Stimulated activated CD4-positive, alpha-beta T cell treated with anti-CD3 and anti-CD28 coated beads, Interleukin-15, amount 100 ng/mL, for 48 hours (primary cell): ENCODE data around the gene SHC4.

ENCODE experiments used
- DNase-seq, 2 donors: peaks; one replicate each; pipeline ENCODE4 v3.0.0-alpha.2; 2020; ENCODE audit warnings: low read depth in 2 of 2

SHC4 gene

DNA sequence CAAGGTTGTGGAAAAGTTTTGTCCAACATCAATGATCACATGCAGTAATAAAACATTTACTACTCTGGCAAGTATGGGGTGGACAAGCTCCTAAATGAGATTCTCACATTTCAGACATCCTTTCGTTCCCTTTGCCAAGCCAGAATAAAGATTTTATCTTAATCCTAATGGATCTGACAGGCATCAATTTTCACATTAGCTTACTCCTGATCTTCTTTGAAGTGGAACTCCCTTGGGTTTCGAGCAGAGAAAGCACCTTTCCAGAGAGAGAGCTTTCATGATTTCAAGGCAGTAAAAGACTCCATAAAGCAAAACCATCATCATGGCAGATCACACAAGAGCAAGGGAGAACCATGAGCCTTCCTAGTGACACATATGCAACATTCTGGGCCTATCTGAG lies 113.1 kb downstream of the SHC4 start:
- DNase-seq, result no peak

DNA sequence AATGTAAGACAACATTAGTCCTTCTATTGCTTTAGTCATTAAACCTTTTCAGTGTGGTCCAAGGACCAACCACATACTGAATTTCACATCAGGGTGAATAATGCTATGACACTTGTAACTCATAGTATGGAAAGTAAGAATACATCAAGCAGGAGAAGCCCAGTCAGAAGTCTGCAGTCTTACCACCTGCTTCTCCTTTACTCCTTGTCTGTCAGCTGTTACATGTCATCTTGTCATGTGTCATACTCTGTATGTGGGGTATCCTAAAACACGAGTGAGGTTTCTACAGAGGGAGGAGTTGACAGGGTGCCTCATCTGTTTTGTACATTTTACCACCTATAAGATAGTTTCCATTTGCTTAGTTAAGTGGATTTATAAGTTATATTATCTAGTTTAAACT lies 118.6 kb downstream of the SHC4 start:
- DNase-seq, result no peak

DNA sequence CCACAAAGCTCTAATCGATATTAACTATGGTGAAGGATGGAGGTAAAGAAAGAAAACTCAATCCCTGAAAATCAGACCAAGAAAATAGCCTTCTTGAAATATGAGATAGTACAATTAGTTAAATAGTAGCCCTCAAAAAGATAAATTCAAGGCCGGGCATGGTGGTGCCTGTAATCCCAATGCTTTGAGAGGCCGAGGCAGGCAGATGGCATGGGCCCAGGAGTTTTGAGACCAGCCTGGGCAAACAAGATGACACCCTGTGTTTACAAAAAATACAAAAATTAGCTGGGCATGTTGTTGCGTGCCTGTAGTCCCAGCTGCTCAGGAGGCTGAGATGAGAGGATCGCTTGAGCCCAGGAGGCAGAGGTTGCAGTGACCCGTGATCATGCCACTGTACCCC lies 121.2 kb downstream of the SHC4 start:
- no peak for DNase-seq

DNA sequence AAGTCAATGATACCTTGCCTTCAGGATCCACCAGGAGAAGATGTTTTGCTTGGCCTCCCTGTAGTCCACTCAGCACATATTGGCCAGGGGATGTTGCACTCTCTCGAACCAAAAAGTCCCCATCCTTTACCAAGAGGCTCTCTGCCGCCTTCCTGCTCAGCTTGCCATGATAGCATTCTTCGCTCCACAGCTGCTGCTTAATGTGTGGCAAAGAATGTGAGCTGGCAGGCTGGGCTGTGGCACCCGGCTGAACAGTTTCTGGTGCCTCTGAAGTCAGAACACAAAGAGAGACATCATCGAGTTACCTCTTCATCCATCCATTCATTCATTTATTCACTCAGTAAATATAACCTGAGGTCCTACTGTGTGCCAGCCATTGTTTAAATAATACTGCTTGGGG lies 129.0 kb downstream of the SHC4 start:
- no peak for DNase-seq

DNA sequence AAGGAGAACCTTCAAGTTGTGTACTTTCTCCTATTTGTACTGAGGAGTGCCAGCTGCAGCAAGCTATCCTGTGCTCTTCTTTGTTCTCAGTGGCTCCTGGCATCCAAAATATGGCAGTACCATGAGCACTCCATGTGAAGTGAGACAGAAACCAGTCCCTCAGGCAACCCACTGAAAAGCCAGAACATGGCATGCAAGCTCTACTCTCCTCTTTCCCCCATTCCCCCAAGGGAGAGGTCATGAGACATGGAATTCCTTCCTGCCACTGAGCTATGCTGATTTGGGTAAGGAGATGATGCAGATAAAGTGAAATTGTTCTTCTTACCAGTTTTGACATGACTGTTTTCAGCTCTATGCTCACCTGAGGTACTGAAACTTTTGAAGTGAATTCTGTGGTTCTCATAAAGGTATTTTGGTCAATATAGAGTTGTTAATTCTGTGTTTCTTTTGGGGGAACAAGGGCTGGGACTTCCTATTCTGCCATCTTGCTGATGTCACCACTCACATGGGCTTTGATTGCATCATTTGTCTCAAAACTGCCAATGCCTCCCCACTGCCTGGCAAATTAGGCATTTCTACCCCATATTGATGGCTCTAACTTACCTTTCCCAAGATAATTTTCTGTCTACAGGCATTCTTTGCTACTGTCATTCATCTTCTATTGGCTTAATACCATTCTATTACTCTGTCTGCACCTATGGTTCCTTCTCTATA lies 130.0 kb downstream of the SHC4 start:
- DNase-seq, result no peak

DNA sequence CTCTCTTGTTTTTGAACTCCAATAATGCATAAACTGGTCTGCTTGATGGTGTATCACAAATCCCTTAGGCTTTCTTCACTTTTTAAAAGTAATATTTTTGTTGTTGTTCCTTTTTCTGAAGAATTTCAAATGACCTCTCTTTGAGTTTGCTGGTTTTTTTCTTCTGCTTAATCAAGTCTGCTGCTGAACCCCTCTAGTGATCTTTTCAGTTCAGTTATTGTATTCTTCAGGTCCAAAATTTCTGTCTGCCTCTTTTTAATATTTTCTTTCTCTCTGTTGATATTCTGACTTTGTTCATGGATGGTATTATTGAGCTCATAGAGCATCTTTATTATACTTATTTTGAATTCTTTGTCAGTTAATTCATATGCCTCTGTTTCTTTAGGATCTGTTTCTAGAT lies 131.1 kb downstream of the SHC4 start:
- DNase-seq, result no peak

DNA sequence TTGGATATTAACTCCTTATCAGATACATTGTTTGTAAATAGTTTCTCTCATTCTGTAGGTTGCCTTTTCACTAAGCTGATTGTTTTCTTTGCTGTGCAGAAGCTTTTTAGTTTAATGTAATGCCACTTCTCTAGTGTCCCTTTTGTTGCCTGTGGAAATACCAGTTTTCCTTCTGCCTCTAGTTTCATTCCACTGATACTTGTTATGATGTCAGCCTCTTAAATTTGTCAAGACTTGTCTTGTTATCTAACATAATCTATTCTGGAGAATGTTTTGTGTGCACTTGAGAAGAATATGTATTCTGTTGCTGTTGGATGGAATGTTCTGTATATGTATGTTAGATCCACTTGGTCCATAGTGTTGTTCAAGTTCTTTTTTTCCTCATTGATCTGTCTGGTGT lies 134.8 kb downstream of the SHC4 start:
- DNase-seq, result no peak

DNA sequence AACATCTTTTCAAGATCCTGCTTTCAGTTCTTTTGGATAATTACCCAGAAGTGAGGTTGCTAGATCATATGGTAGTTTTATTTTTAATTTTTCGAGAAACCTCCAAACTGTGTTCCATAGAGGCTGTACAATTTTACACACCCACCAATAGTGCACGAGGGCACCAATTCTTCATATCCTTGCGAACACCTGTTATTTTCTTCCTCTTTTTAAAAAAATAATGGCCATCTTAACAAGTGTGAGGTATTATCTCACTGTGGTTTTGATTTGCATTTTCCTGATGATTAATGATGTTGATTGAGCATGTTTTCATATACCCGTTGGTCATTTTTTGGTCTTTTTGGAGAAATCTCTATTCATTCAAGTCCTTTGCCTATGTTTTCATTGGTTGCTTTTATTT lies 135.2 kb downstream of the SHC4 start:
- no peak for DNase-seq

DNA sequence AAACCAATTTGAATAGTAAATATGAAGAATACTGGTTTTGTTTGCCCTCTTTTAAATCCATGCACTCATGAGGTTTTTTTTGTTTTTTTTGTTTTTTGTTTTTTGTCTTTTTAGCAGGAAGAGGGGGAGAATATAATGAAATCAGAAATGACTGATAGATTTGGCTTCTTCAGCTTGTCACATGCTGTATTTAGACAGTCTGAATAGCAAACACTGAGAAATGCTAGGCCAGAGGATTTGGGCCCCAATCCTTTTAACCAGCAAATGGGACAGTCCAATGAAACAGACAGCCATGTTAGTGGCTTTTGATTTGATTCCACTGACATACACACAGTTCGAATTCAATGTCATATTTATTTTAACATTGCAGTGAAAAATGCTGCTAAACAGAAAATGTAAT lies 138.6 kb downstream of the SHC4 start:
- no peak for DNase-seq

DNA sequence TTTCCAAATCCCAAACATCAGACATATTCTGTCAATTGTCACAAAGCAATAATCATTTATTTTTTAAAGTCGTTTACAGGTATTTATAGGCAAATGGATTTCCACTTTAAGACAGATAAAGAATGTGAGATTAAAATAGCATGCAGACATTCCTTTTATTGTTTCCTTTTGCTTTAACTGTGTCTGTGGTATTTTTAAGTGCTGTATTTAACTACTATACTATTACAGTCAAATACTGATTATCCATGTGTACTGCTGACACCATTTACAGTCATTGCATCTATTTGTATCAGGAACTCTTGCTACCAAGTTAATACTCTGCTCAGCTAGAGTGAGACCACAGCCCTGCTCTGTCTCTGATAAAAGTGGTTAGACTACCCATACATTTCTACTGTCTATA lies 140.0 kb downstream of the SHC4 start:
- DNase-seq, result no peak

DNA sequence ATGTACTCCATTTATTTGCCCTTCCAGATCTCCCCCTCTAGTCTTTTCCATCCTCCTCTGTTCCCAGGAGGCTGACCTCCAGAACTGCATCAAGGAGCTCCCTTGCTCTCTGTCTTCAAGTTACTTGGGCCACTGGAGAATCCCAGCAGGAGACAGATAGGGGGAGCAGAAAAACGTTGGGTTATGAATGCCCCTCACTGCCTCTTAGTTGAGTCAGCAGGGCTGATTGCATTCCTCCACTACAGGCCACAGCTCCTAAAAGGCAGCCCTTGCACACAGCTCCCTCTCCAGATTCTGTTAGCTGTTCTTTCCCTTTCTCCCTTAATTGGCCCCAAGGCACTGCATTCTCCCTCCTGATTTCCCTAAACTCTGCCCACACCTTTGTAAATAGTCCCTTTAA lies 140.5 kb downstream of the SHC4 start:
- no peak for DNase-seq

DNA sequence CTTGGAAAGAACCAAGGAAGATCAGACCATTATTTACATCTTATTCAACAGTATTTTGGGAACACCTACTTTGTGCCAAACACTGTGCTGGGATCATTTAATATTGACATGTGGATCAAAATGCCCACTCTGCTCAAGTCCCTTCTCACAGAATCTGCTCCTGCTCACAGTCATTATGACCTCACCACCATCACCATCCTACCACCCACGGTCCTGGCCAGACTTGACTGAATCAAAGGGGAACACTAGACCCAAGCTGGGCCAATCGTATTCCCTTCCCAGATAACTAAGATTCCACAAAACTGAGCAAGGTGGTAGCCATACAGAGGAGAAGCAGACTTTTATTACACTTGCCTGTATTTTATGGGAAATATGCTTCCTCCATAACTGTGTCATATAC lies 149.4 kb downstream of the SHC4 start:
- no peak for DNase-seq

DNA sequence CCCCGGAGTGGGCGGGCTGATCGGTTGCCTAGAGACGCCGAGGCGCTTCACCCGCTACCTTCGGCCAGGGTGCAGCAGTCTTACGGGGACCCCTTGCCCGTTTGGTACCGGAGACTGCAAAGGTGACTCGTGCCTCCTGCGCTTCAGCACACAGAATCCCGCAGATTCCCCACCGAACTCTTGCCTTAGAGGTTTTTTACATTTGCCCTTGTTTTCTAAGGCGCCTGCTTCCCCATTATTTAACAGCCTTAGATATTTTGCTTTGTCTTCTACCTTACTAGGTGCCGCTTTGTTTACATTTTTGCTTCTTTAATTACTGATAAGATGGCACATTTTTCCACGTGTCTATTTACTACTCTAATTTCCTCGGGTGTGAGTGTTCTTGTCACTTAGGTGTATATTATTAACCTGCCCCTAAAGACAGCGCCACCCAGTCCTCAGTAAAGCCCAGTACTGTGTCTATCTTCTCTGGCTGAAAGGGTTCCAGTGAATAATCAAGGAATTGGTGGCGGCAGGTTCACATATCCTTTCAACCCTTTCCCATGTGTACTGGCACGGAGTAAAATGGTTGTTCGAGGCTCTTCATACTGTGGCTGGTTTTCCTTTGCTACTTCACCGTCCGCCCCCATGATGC lies 152.3 kb downstream of the SHC4 start:
- DNase-seq, result no peak

DNA sequence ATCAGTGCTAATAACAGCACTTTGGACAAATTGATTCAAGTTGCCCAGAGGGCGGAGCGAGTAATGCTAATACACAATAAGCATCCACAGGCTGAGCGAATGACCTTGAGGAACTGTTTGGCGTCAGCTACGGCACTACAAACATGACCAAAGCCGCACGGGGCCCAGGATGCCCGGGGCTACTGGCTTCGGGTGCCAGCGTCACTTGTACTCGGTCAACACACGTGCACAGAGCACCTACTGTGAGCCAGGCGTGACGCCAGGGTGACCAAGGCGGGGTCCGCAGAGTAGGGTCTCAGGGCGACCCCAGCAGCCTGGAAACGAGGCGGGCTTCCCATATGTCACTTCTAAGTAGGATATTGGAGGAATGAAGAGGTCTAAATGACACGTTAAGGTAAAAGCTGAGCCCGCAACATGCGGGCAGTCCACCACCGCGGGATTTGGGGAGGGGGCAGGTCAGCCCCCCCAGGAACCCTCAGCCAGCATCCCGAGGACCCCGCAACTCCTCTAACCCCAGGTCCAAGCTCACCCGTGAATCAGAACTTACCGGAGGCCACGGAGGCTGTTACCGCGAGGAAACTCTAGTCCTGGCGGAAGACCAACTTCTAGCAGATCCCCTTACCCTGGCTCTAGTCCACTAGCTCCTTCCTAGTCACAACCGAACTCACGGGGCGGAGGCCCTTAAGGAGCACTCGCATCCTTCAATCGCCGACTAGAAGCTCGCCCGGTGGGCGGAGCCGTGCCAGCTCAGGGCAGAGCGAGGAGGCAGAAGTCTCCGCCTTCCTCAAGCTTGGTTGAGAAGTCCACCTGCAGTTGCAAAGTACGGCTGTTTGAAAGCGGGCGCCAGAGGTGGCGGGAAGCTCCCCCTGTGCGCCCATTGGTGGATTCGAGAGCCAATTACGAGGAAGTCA lies 153.1 kb downstream of the SHC4 start, which contains the start of gene CEP152:
TSS of gene CEP152 (minus strand) at position 656 of the 911 bp plus-strand sequence. CDS start 5,420 bp downstream, outside the sequence.
- DNase-seq, result peak; percentile 96 to 97

DNA sequence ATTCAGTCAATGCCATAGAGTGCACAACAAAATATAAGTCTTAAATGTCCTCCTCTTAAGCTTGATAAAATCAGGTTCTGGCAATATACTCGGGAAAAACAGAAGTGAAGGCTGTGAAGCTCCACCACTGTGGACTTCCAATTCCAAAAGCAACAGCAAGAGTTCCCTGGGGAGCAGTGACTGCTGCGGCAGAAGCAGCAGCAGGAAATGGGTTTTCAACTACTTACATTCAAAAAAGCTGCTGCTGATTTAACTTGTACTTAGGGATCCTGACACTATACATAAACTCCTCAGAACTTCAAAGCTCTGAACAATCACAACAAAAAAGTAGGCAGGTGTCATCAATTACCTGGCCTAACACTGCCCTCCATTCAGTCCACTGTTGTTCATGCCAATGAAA lies 157.6 kb downstream of the SHC4 start:
- no peak for DNase-seq

DNA sequence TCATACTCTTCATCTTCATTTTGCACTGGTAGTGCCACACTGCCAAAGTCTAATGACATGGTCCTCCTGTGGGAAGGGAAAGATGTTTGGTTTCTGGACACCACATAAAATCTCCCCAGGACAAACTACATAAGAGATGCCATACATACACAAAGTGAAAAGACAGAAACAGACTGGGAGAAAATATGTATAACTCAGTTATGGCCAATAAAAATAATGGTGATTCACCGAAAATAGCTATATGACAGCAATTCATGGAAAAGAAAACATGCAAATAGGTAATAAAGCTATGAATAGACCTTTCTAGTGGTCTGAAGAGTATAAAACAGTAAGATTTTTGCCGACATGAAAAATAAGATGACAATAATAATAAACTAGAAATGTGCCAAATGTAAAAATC lies 158.1 kb downstream of the SHC4 start:
- no peak for DNase-seq

DNA sequence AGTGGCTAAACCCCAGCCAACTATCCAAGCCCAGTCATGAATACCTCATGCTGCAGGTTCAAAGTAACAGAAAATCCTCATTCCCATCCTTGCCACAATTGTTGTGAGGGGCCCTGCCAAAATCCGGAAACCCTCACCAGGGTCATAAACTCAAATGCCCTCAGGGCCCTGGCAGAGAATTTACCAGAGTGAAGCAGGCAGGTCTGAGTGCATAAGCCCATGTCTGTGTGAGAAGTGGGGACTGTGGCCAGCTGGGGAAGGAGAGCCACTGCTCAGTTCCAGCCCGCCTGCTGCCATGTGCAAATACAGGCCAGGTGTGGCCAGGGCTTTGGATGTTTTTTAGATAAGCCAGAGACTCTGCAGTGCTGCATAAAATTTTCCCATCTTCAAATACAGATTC lies 159.8 kb downstream of the SHC4 start:
- no peak for DNase-seq

DNA sequence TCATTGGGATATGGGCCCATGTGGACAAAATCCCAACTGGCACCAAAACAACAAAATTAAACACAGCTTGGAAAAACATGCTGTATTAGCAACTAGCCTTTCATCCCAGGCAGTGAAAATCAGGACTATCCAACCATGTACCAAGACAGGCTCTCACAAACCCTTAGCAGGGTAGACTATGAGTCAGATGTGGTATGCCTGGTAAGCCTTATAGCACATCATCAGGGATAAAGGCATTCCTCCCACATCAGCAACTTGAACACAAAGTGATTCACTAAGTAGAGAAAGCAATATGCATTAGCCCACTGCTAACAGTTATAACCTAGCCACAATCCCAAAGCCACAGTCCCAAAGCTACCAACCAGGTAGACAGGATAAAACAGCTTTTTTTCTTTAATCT lies 160.9 kb downstream of the SHC4 start:
- DNase-seq, result no peak

DNA sequence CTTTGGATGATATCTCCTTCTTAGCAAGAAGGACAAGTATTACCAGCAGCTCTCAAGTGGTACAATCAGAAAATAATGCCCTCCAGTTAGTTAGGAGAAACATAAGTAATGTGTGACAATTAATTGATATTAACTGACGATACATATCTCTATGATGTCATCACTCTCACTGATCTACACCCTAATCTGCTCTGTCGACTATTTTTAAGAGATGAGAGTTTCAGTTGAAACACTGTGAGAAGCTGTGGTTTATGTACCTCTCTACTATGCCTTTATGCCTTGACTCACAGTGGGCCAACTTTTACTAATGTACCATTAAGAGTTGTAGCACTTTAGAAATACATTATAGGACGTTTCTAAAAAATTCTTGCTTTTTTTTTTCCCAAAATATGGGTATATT lies 161.5 kb downstream of the SHC4 start:
- DNase-seq, result no peak

DNA sequence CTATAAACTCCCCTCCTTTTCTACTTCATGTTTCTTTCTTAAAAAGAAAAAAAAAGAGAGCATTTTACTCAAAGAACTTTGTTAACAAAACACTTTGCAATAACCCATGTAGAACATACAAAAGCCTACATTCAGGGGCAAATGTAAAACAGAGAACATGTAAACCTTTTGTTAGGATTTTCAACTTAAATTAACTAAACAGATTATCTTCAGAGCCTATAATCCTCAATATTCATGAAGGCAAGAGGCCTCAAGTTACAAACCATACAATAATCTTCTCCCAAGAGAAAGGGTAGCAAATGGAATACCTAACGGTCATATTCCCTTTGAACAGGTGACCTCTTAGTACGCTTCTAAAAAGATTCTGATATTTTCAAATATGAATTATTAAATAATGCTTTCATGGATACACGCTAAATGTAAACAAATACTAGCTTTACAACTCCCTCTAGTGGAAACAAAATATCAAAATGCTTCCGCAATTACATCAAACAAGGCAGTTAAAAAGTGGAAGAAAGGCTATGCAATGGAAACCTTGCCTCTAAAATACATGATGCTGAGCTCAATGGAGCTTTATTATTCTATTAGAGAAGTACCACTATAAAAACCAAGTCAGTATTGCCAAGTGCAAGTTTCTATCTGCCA lies 162.8 kb downstream of the SHC4 start:
- DNase-seq, result no peak

DNA sequence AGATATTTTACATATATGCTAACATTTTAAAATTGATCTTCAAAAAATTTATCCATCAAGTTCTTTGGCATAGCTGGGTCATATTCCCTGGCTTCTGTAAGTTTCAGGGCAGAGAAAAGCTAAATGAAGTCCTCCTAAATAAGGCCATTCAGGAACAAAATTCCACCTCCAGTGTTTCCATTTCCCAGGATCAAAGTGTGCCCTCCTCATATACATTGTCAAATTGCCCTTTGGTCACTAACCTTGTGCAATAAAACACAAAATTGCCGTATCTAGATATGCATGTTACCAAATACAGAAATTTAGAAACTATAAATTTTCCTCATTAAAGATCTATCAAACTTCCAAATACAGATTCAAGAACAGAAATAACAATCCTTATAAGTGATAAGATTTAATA lies 163.5 kb downstream of the SHC4 start:
- DNase-seq, result no peak

DNA sequence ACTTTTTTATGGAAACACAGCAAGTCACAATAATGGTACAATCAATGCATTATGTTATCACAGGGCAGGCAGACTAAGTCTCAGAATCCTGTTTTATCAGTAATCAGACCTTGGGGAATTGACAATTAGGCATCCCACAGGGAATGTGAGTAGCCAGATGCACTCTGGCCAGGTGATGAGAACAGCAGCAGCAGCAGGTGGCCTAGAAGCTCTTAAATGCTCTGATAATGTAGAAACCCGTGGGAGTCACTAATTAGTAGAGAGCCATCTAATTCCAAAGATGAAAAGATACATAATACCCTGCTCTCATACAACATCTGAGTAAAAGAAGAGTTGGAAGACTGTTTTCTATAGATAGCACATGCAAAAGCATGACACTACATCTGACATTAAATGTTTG lies 165.4 kb downstream of the SHC4 start:
- DNase-seq, result no peak
